GM19467 (cell line): ENCODE data around the gene XYLT2.
A peak's percentile ranks its signal among the peaks of the same experiment; 100 is the strongest.
"Not testable (repeated sequence)": the region's sequence is repeated elsewhere in the genome, so short reads cannot be mapped to it uniquely, and the experiment has no call there.

ENCODE experiments used
- ATAC-seq: cut with Tn5 transposase; IDR thresholded peaks from one replicate; pipeline ENCODE4 v1.9.1; 2021; ENCODE audit warnings: mild to moderate bottlenecking, moderate library complexity; ENCODE audit not compliant: unreplicated experiment

XYLT2 gene

DNA sequence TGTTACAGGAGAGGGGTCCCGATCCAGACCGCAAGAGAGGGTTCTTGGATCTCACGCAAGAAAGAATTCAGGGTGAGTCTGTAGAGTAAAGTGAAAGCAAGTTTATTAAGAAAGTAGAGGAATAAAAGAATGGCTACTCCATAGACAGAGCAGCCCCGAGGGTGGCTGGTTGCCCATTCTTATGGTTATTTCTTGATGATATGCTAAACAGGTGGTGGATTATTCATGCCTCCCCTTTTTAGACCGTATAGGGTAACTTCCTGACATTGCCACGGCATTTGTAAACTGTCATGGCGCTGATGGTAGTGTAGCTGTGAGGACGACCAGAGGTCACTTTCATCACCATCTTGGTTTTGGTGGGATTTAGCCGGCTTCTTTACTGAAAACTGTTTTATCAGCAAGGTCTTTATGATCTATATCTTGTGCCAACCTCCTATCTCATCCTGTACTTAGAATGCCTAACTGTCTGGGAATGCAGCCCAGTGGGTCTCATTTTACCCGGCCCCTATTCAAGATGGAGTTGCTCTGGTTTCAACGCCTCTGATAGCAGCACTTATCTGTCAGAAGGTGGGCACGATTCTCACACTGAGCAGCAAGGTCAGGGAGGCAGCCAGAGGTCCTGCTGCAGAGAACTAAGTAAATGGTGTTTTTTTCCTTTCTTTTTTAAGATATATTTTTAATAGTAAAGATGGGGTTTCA, 26.5 kb upstream of the XYLT2 start:
- no peak for ATAC-seq

DNA sequence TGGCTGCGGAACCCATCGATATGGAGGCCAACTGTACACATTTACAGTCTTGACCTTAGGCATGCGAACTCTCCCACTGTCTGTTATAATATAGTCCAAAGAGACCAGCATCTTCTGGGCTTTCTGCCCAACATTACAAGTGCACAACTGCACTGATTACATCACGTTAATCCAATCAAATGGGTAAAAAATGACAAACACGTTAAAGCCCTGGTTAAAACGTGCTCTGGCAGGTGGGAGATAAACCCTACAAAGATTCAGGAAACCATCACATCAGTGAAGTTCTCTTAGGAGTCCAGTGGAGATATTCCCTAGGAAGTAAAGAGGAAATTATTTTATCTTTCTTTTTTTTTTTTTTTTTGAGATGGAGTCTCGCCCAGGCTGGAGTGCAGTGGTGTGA, 23.7 kb upstream of the XYLT2 start:
- ATAC-seq: no peak

DNA sequence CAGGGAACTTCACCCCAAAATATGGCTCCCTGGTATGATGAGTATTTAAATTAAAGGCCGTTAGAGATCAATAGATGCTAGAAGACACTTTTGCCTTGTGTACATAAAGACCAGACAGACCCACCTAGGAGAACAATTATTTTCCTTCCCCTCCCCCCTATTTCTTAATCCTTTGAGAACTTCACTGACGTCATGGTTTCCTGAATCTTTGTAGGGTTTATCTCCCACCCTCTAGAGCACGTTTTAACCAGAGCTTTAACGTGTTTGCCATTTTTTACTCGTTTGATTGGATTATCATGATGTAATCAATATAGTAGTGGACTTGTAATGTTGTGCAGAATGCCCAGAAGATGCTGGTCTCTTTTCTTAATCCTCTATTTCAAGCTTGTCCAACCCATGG, 22.9 kb upstream of the XYLT2 start:
- no peak for ATAC-seq

DNA sequence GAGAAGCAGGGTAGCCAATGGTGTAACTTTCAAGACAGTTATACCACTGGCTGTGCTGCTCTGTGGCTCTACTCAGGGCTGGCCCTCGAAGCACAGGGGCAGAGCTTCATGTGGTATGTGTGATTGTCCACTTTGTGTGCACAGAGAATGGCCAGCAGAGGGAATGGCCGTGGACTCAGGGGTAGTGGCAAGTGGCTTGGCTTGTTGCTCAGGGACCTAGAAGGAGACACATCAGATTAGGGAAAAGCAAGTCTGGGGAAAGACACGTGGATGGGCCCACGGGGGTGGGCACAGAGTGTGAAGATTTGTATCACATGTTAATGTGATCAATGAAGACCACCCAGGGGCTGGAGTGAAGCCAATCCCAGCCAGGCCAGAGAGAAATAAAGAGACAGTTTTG, 20.0 kb upstream of the XYLT2 start:
- no peak for ATAC-seq

DNA sequence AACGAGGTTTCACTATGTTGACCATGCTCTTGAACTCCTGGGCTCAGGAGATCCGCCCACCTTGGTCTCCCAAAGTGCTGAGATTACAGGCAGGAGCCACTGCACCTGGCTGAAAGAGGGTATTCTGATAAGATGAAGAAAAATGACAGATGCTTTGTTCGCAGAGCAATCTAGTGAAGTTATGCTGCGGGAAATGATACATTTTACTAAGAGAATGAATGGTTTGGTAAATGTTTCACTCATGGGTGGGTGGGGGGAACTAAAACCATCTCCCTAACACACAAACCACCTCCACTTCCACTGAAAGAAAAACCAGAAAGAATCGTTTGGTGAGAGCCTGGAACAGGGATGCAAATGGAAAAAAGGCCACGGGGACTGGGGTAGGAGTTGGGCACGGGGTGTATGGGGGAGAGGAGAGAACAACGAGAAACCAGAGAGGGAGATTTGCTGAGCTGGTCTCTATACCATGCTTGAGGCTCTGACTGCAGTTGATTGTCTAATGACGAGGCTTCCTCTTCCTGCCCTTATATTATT, 19.0 kb upstream of the XYLT2 start:
- ATAC-seq: no peak

DNA sequence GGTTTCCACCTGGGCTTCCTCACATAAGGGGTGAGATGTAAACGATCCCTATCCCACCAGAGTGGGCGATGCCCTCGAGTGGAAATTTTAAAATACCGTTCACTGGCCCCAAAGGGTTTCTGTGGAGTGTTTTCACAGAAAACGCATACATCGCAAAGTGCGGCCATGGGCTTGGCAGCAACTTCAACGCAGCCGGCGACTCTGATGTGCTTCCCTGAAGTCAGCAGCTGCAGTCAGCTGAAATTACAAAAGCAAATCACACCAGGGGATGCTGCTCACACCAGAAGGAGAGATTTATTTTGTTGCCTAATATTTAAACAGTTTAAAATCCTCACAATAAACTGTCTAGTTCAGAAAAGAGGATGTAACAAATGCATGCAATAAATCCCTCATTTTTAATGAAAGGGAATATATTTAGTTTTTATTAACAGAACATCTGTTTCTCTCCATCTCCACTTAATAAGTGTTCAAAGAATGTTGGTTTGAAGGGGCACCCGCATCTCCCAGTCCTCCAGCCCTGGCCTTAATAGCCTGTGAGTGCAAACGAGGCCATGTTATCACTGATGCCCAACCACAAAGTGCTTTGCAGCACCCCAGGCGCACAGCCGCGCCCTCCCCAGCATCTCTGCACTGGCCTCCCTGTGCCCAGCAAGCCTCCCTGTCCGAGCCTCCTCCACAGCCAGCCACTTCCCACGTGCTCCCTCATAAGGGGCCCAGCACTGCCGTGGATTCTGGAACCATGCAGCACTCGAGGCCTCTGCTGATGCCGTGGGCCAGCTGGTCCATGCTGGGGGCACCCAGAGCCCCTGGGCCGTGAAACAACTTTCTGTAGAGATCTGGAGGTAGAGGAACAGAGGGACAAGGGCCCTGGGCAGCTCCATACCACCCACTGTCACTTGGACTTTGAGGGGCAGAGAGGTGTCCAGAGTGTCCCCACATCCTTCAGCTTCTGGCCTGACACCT, 17.3 kb upstream of the XYLT2 start:
- no peak for ATAC-seq

DNA sequence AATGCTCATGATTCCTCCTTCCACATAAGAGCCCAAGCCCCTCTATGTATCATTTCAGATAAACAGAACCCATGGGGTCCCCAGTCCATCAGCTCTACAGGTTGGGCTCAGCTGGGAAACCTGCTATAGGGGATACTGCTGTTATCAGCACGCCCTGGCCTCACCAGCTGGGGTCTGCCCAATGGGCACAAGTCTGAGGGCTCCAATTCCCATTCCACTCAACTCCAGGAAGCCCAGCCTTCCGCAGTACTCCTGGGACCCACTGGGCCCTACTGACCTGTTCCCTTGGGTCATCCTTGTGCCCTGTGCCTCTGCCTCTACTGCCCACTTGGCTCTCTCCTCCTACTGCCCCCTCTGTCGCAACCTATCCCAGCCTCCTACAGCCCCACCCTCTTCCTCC, 16.2 kb upstream of the XYLT2 start:
- no peak for ATAC-seq

DNA sequence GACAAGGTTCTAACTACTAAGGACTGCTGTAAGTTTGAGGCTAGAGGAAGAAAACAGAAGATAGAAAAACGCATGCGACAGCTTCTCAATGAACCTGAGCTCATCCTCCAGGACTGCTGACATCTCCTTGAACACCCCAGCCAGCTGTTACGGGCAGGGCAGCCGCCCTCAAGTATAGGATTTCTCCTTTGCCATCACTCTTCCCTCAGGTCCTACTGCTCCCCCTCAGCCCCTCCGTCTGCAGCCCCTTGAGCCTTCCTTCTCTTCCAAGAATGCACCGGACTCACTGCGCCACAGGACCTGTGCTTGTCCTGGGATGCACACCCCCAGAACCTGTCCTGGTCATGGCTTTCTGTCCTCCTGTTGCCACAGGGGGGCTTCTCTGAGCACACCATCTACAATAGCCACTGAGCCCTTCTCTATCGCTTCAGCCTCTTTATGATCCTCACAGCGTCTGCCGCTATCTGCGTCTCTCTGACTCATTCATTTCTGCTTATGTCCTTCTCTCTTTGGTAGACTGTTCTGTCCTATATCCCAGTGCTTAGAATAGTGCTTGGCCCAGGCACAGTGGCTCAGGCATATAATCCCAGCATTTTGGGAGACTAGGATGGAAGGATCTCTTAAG, 15.7 kb upstream of the XYLT2 start:
- no peak for ATAC-seq

DNA sequence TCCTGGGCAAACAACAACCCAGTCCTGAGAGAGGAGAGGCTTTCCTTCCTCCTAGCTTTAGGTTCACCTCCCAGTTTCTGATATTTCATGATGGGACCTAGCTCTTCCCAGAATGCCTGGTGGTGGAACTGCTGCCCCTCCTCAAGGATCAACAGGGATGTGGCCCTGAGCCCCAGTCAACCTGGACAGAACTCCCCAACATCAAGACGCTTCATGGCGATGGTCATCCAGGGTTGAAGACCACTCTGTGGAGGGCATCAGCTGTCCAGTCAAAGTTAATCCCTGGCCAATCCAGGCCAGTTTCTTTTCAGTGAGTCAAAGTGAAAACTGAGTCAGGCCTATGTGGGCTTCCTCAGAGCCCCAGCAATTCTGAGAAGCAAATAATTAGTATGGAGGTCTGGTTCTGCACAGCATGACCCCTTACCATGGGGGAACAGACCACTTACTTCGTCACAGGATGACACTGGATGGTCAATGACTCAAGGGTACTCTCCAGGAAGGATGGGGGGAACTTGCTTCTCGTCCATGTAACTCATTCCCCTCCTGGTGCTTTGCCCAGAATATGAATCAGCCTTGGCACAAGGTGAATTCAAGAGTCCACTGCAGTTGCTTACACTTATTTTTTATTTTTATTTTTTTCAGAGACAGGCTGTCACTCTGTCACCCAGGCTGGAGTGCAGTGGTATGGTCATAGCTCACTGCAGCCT, 14.7 kb upstream of the XYLT2 start:
- ATAC-seq: no peak

DNA sequence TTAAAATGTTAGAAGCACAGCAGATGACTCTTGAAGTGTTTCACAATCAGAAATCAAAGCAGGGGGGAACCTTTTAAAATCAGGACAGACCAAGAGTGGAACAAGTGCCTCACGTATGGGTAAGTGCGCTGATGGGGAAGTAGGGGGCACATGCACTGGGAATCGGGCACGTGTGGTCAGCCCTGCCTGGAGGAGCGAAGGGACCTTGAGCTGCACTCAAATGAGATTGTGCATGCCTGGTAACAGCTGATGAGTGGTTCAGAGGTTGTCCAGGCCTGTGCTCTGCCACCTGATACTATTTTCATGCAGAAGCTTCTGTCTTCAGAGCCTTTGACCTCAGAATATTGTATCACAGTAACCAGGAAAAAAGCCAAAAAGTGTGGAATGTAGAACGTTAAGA, 13.7 kb upstream of the XYLT2 start:
- ATAC-seq: no peak

DNA sequence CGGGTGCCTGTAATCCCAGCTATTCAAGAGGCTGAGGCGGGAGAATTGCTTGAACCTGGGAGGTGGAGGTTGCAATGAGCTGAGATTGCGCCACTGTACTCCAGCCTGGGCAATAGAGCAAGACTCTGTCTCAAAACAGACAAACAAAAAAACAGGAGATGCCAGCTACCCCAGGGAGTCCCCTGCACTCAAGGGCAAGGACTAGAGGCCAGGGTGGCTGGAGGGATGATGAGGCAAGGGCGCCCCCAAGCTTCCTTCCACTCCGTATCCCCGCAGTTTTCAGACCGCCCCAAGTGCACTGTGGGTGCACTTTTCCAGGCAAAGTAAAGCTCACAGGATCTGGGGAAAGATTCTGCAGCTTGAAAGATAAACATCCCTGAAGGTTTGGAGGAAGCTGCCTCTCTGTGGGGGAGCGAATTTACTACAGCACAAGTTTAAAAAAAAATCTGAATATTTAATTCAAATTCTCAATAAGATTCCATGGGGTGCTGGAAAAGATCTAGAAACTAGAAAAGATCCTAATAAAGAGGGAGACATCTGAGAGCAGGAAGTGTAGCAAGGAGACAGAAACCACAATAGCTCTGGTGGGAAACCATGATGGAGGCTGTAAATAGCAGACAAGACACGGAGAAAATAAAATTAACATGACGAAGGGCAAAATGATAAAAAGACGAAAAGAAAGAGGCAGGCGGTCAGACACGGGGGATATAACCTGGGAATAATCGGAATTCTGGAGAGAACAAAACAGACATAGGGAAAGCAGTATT, 12.5 kb upstream of the XYLT2 start:
- not testable (repeated sequence) for ATAC-seq

DNA sequence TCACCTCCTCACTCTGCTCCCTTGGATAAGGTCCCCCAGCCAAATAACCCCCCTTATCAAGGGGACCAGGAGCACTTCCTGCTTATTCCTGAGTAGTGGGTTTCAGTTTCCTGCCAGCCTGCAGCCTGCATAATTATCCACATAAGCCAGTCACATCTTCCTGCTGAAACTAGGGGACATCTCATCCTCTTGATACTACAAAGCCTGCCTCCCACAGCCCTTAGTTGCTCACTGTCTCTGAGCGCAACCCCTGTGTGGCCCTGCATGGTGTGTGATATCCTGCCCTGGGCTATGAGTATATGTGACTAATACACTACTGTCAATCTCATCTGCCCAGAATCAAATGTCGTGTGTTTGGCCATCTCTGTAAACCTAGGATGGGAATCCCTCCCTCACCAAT, 8.0 kb upstream of the XYLT2 start:
- ATAC-seq: no peak

DNA sequence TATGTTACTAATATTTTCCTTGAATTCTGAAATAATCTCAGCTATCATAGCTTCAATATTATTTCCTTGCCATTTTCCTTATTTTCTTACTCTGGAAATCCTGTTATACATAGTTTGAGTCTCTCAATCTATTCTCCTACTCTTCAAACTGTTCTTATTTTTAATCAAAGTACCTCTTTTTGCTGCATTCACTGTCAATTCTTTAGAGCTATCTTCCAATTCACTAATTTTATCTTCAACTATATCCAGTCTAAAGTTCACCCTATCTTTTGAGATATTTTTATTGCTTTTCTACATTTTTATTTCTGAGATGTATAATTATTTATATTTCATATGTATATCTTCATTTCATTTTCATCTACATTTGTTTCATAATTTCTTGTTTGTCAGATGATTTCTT, 7.3 kb upstream of the XYLT2 start:
- no peak for ATAC-seq

DNA sequence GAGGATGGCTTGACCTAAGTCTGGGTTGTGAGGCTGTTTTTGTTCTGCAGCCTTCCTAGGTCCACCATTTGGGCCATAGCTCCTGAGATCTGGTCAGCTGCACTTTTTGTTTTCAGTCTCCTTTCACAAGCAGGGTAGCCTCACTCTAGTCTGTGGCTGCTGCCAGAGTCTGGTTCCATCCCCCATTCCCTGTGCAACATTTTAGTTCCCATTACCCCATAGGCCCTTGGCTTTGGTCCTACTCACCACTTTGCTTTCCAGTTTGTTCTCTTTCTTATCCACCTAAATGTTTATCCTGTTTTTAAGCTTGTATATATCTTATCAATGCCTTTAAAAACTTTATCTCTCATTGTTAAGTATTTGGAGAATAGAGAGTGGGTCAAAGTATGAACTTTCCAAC, 6.5 kb upstream of the XYLT2 start:
- ATAC-seq: no peak

DNA sequence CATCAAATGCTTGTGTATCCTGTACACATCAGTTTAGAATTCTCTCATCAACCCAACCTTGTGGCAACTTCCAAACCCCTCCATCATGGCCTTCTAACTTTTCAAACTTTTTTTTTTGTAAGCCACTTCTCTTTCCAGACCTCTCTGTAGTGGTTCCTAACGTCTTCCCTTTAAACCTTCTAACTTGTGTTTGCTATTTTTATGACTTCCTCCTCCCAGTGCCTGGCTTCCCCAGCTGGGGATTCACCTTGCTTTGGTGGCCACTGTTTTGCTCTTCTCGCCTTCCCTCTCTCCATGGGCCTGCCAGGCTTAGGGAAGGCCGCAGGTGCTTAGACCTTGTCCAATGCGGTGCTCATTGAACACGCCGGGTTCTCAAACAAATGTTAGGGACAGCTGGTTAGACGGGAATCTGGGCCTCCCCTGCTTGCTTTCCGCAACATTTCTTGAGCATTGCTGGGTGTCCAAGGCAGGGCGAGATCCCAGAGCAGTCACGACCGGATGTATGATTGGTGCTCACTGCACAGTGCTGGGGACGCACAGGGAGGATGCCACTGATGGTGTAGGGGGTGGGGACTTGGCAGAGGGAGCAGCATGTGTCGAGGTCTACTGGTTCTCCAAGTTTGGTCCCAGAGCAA, 1.1 kb upstream of the XYLT2 start:
- ATAC-seq: no peak

DNA sequence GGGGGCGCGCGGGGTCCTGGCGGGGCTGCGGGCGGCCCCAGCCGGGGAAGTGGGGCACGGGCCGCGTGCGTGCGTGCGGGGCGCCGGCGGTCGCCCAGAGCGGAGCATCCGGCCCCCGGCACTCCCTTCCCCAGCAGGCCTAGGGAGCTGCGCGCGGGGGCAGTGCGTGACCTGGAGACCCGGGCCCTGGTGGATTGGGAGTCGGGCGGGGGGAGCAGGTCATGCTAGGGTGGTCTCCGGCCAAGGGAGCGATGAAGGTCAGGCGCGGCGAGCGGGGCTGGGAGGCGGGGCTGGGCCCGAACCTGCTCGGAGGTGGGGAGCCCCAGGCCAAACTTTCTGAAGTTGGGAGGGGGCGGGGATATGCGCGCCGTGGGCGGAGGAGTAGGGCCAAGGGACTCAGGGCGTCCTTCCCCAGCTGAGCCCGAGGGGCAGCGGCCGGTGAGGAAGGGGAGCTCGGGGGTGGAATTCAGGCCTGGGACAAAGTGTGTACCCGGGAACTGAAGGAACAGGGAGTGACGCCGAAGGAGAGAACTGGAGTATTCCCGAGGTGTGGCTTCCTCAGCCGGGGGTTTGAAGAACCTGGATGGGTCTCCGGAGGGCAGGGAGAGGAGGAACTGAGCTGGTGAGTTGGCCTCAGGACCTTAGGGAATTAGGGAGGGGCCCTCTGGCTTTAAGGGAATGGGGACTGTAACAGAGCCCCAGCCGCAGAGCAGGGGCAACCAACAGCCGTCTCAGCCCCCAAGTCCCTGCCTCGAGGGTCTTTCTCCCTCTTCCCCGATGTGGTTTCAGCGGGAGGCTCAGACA, 589 bp downstream of the XYLT2 start:
- peak; percentile 43 for ATAC-seq

DNA sequence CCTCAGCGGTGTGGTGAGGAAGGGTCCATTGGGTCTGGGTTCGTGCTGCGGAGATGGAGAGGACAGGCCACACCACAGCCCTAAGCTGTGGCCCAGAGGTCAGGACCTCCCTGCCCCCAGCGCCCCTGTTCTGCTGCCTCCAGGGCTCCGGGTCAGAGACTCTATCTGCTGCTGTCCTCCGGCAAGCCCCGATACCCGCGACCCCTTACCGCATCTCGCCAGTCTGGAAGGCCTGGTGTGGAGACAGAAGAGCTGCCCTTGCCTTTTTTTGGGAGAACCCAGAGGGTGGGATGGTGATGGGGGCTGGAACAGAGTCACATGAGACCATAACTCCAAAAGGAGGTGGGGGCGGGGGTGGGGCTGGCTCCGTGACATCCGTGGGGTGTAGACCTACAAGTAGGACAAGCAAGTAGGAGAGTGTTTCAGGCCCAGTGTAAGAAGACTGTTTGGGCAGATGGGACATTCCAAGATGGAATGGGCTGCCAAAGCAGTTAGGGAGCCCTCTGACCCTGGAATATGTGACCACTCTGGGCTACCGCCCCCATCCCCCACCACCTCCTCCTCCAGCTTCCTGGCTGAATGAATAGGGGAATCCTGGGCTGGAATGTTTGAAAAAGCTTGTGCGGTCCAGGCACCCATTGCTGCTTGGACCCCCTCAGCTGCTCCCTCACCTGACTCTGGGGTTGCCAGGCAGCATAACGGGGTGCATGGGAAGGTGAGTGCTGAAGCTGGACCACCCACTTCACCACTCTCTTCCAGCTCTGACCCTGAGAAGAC, 1.4 kb downstream of the XYLT2 start:
- ATAC-seq: no peak

DNA sequence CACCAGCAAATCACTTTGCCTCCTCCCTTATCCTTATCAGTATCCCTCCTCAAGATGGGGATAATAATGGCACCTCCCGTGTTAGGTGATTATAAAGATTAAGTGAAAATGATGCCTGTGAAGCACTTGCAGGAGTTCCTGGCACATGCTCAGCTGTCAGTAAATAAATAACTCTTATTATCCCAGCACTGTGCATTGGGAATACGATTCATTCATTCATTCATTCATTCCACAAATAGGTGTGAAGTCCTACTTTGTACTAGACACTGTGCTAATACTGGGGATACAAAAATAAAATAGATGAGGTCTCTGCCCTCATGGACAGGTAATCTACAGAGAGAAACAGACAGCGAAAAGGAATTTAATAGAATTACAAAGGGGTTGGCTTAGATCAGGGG, 2.0 kb downstream of the XYLT2 start:
- no peak for ATAC-seq
